ENCODE results near the gene NPBWR2. TPM values are rescaled to one million over a fixed set of nuclear protein-coding genes. Genes with fewer than 3 reads are reported as not detected.

NPBWR2 gene
- total RNA-seq, 2 experiments from 2014 or later, result not detected

DNA sequence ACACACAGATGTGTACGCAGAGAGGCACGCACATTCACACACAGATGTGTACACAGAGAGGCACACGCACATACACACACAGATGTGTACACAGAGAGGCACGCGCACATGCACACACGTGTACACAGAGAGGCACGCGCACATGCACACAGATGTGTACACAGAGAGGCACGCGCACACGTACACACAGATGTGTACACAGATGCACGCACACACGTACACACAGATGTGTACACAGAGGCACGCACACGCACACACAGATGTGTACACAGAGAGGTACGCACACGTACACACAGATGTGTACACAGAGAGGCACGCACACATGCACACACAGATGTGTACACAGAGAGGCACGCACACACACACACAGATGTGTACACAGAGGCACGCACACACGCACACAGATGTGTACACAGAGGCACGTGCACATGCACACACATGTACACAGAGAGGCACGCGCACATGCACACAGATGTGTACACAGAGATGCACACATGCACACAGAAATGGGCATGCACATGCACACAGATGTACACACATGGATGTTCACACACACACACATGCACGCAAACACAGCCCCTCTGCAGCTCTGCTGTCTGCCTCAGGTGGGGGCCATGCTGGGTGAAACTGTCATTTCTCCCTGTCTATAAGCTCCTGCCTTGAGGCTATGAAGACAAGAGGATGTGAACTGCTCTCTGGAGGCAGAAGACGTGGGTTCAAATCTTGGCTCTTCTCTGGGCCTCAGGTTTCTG lies 42.6 kb upstream of the NPBWR2 start:
- POLR2A ChIA-PET, result no interaction called here
- H3K9me3 Mint-ChIP-seq (ENCODE audit: insufficient read depth), result no peaks in the 10 kb centered on the region
- no peaks in the 10 kb centered on the region for H3K27me3 Mint-ChIP-seq (ENCODE audit: low read depth)
- H3K27ac Mint-ChIP-seq, result no peak overlapping the region
- DNase-seq (no peak), ATAC-seq (no peak)
- H3K4me3 Mint-ChIP-seq, result no peak overlapping the region
- H3K36me3 Mint-ChIP-seq (ENCODE audit: low read depth), result peaks cover 2% of the 10 kb centered on the region
- no peaks in the 10 kb centered on the region for H3K4me1 Mint-ChIP-seq (ENCODE audit: low read depth)
- CTCF ChIA-PET, result no interaction called here

- ChIA-PET CTCF (no interaction called here), POLR2A (no interaction called here)
- Mint-ChIP-seq H3K4me1 (ENCODE audit: low read depth) (no peaks in the 10 kb centered on the region), H3K36me3 (ENCODE audit: low read depth) (peaks cover 2% of the 10 kb centered on the region), H3K27me3 (ENCODE audit: low read depth) (no peaks in the 10 kb centered on the region), H3K27ac (no peak overlapping the region), H3K4me3 (no peak overlapping the region), H3K9me3 (ENCODE audit: insufficient read depth) (no peaks in the 10 kb centered on the region)
- ATAC-seq, result no peak
- no peak for DNase-seq
These were observed 41.8 kb upstream of the NPBWR2 start for GRCh38 chr20:64149141-64149540.

DNA sequence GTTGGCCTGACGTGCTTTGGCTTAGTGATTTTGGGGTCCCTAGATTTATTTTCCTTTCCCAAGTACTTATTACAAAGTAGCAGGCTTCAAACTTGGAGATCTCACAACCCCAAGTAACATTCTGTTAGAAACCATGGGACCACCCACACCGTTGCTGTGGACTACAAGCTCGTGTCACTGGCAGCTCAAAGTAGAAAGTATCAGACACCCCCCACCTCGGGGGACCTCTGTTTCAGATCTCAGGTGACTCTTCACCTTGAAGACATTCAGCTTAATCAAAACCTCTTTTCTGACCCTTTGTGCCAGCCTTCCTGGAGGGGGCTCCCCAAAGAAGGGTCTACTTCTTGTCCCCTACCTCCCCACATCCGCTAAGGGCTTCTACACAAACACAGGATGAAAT lies 41.2 kb upstream of the NPBWR2 start:
- ATAC-seq (no peak), DNase-seq (no peak)
- no peak overlapping the region for H3K4me3 Mint-ChIP-seq
- ChIA-PET POLR2A (no interaction called here), CTCF (no interaction called here)
- no peaks in the 10 kb centered on the region for H3K27me3 Mint-ChIP-seq (ENCODE audit: low read depth)
- H3K36me3 Mint-ChIP-seq (ENCODE audit: low read depth), result peaks cover 2% of the 10 kb centered on the region
- H3K27ac Mint-ChIP-seq, result no peak overlapping the region
- no peaks in the 10 kb centered on the region for H3K9me3 Mint-ChIP-seq (ENCODE audit: insufficient read depth)
- H3K4me1 Mint-ChIP-seq (ENCODE audit: low read depth), result no peaks in the 10 kb centered on the region

GRCh38 chr20:64146936-64147477 lies 39.6 kb upstream of the NPBWR2 start:
- Mint-ChIP-seq H3K4me3 (no peak overlapping the region), H3K4me1 (ENCODE audit: low read depth) (no peaks in the 10 kb centered on the region), H3K27ac (no peak overlapping the region), H3K27me3 (ENCODE audit: low read depth) (no peaks in the 10 kb centered on the region), H3K9me3 (ENCODE audit: insufficient read depth) (no peaks in the 10 kb centered on the region), H3K36me3 (ENCODE audit: low read depth) (peaks cover 2% of the 10 kb centered on the region)
- POLR2A ChIA-PET, result no interaction called here
- ATAC-seq, result no peak
- CTCF ChIA-PET, result no interaction called here
- no peak for DNase-seq

GRCh38 chr20:64146301-64146935 lies 39.1 kb upstream of the NPBWR2 start:
- Mint-ChIP-seq H3K36me3 (ENCODE audit: low read depth) (peaks cover 2% of the 10 kb centered on the region), H3K27me3 (ENCODE audit: low read depth) (no peaks in the 10 kb centered on the region), H3K4me1 (ENCODE audit: low read depth) (no peaks in the 10 kb centered on the region), H3K4me3 (no peak overlapping the region), H3K9me3 (ENCODE audit: insufficient read depth) (no peaks in the 10 kb centered on the region), H3K27ac (no peak overlapping the region)
- POLR2A ChIA-PET, result no interaction called here
- CTCF ChIA-PET, result no interaction called here
- ATAC-seq (no peak), DNase-seq (no peak)

DNA sequence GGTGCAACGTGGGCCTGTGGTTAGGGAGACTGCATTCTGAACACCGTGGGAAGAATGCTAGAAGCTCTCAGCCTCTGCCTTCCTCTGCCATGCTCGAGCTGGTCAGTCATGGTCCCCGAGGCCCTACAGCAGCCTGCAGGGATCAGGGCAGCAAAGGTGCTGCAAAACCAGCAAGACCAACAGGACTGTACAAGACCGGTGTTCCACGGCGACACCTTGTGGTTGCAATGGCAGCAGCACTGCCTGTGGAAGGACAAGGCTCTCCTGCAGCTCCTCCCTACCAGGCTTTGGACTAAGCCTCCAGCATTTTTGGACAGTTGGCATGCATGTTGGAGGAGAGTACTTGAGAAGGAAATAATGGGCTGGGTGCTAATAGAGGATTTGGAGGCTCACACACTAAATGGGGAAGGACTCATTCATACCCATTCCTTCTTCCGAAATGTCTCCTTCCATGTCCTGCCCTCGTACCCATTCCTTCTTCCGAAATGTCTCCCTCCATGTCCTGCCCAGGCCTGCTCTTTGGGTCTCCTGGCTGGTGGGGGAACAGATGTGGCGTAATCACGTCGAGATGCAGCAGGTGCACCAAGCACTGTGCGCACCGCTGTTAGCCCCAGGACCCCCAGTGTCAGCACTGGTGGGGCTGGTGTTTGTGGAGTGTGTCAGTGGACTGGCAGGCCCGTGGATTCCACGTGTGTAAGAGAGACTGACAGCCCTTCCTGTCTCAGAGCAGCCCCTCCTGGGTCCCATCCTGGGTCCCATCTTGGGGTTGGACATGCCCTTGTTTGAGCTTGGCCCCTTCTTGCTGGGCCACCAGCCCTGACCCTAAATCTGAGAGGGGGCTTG lies 38.3 kb upstream of the NPBWR2 start:
- ATAC-seq, result no peak
- H3K36me3 Mint-ChIP-seq (ENCODE audit: low read depth), result peaks cover 2% of the 10 kb centered on the region
- ChIA-PET CTCF (no interaction called here), POLR2A (no interaction called here)
- DNase-seq, result peak; percentile 28
- no peaks in the 10 kb centered on the region for H3K27me3 Mint-ChIP-seq (ENCODE audit: low read depth)
- no peaks in the 10 kb centered on the region for H3K4me1 Mint-ChIP-seq (ENCODE audit: low read depth)
- H3K27ac Mint-ChIP-seq, result no peak overlapping the region
- H3K4me3 Mint-ChIP-seq, result no peak overlapping the region
- H3K9me3 Mint-ChIP-seq (ENCODE audit: insufficient read depth), result no peaks in the 10 kb centered on the region

GRCh38 chr20:64144144-64144912 lies 37.0 kb upstream of the NPBWR2 start:
- CTCF ChIA-PET, result no interaction called here
- H3K36me3 Mint-ChIP-seq (ENCODE audit: low read depth), result peaks cover 2% of the 10 kb centered on the region
- no peak overlapping the region for H3K4me3 Mint-ChIP-seq
- no peak overlapping the region for H3K27ac Mint-ChIP-seq
- ATAC-seq, result no peak
- no peaks in the 10 kb centered on the region for H3K9me3 Mint-ChIP-seq (ENCODE audit: insufficient read depth)
- no peak for DNase-seq
- H3K4me1 Mint-ChIP-seq (ENCODE audit: low read depth), result no peaks in the 10 kb centered on the region
- H3K27me3 Mint-ChIP-seq (ENCODE audit: low read depth), result no peaks in the 10 kb centered on the region
- POLR2A ChIA-PET, result no interaction called here

GRCh38 chr20:64143018-64143801 lies 35.8 kb upstream of the NPBWR2 start:
- no peaks in the 10 kb centered on the region for H3K27me3 Mint-ChIP-seq (ENCODE audit: low read depth)
- H3K4me3 Mint-ChIP-seq, result no peak overlapping the region
- ATAC-seq, result no peak
- no peaks in the 10 kb centered on the region for H3K9me3 Mint-ChIP-seq (ENCODE audit: insufficient read depth)
- no peaks in the 10 kb centered on the region for H3K4me1 Mint-ChIP-seq (ENCODE audit: low read depth)
- ChIA-PET CTCF (no interaction called here), POLR2A (no interaction called here)
- peak overlapping the region; percentile 11 for H3K27ac Mint-ChIP-seq
- peaks cover 2% of the 10 kb centered on the region for H3K36me3 Mint-ChIP-seq (ENCODE audit: low read depth)
- DNase-seq, result no peak

GRCh38 chr20:64142590-64142989 lies 35.2 kb upstream of the NPBWR2 start:
- no peaks in the 10 kb centered on the region for H3K27me3 Mint-ChIP-seq (ENCODE audit: low read depth)
- no peak overlapping the region for H3K4me3 Mint-ChIP-seq
- no peaks in the 10 kb centered on the region for H3K9me3 Mint-ChIP-seq (ENCODE audit: insufficient read depth)
- H3K36me3 Mint-ChIP-seq (ENCODE audit: low read depth), result peaks cover 2% of the 10 kb centered on the region
- no peak for DNase-seq
- ChIA-PET CTCF (interaction anchor here (0.7 kb wide), 1 partner anchor 59 kb away, joined by 3 read pairs; the partner anchor contains the start of gene LKAAEAR1), POLR2A (no interaction called here)
- no peak for ATAC-seq
- H3K27ac Mint-ChIP-seq, result no peak overlapping the region
- H3K4me1 Mint-ChIP-seq (ENCODE audit: low read depth), result no peaks in the 10 kb centered on the region

- no peak for DNase-seq
- H3K4me1 Mint-ChIP-seq (ENCODE audit: low read depth), result no peaks in the 10 kb centered on the region
- H3K36me3 Mint-ChIP-seq (ENCODE audit: low read depth), result peaks cover 2% of the 10 kb centered on the region
These were observed 33.6 kb upstream of the NPBWR2 start for GRCh38 chr20:64140956-64141355.

More at GRCh38 chr20:64140956-64141355, 33.6 kb upstream of the NPBWR2 start:
- no peak overlapping the region for H3K27ac Mint-ChIP-seq
- H3K4me3 Mint-ChIP-seq, result no peak overlapping the region
- H3K27me3 Mint-ChIP-seq (ENCODE audit: low read depth), result no peaks in the 10 kb centered on the region
- no peaks in the 10 kb centered on the region for H3K9me3 Mint-ChIP-seq (ENCODE audit: insufficient read depth)
- no peak for ATAC-seq
- POLR2A ChIA-PET, result no interaction called here
- CTCF ChIA-PET, result no interaction called here
